Activated CD8-positive, alpha-beta T cell treated with anti-CD3 and anti-CD28 coated beads, Interleukin-2, amount 10 ng/mL, durations not matched to agents 7 days and 5 days (primary cell): ENCODE data around the gene OR2A42. TPM values are rescaled to one million over a fixed set of nuclear protein-coding genes. Genes with fewer than 3 reads are reported as not detected.
A peak's percentile ranks its signal among the peaks of the same experiment; 100 is the strongest.
"Not testable (repeated sequence)": the region's sequence is repeated elsewhere in the genome, so short reads cannot be mapped to it uniquely, and the experiment has no call there.

Experiments
- ATAC-seq: fragments of 150-1000 bp; cut with Tn5 transposase; one replicate; pipeline ENCODE4 v1.10.0; 2021; ENCODE audit warnings: moderate library complexity
- CTCF ChIA-PET: fragments of 350-600 bp; sonication (Branson Sonifier 250); formaldehyde crosslinking; loops from one replicate; lab custom pipeline; 2021; ENCODE audit warnings: antibody characterized with exemption; lab: Charles Lee
- POLR2A ChIA-PET: fragments of 350-600 bp; sonication (Branson Sonifier 250); formaldehyde crosslinking; loops from one replicate; lab custom pipeline; 2021; ENCODE audit warnings: antibody characterized with exemption; lab: Charles Lee
- DNase-seq: peaks from one replicate; pipeline ENCODE4 v3.0.0-alpha.2; 2020
- H3K27ac Mint-ChIP-seq: one replicate; pipeline ENCODE4 v1.8.0; 2021; ENCODE audit warnings: mild to moderate bottlenecking, mixed read lengths
- H3K27me3 Mint-ChIP-seq: one replicate; pipeline ENCODE4 v1.8.0; 2021; ENCODE audit warnings: low read depth, mixed read lengths
- H3K36me3 Mint-ChIP-seq: one replicate; pipeline ENCODE4 v1.8.0; 2021; ENCODE audit warnings: low read depth, mixed read lengths
- H3K4me1 Mint-ChIP-seq: one replicate; pipeline ENCODE4 v1.8.0; 2021; ENCODE audit warnings: low read depth, mixed read lengths
- H3K4me3 Mint-ChIP-seq: one replicate; pipeline ENCODE4 v1.8.0; 2021; ENCODE audit warnings: mild to moderate bottlenecking, mixed read lengths
- H3K9me3 Mint-ChIP-seq: one replicate; pipeline ENCODE4 v1.8.0; 2022; ENCODE audit warnings: mixed read lengths; ENCODE audit not compliant: insufficient read depth
- total RNA-seq, 2 experiments: library from RNA; stranded (reverse); gene quantifications; one replicate each; pipeline ENCODE4 v1.2.3, GENCODE V29; 2021

OR2A42 gene
- total RNA-seq, 2 experiments from 2014 or later = not detected

DNA sequence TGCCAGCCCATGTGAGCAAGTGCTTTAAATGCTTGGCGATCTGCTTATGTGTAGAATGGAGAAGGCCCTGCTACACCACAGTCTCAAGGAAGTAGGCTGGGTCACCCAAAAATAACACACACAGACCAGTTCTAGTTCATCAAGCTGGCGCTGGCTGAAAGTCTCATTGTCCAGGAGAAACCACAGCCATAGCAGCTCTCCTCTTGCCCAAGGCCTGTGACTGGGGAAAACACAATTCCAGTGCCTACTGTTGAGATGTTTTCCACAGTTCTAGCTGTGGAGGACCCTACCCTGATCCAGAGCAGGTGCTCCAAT, 60.3 kb downstream of the OR2A42 start:
- DNase-seq, H3K27ac Mint-ChIP-seq, H3K36me3 Mint-ChIP-seq, H3K4me1 Mint-ChIP-seq, CTCF ChIA-PET, H3K9me3 Mint-ChIP-seq, POLR2A ChIA-PET, ATAC-seq, H3K4me3 Mint-ChIP-seq: not testable (repeated sequence)
- H3K27me3 Mint-ChIP-seq = peaks cover 11% of the 10 kb centered on the region

DNA sequence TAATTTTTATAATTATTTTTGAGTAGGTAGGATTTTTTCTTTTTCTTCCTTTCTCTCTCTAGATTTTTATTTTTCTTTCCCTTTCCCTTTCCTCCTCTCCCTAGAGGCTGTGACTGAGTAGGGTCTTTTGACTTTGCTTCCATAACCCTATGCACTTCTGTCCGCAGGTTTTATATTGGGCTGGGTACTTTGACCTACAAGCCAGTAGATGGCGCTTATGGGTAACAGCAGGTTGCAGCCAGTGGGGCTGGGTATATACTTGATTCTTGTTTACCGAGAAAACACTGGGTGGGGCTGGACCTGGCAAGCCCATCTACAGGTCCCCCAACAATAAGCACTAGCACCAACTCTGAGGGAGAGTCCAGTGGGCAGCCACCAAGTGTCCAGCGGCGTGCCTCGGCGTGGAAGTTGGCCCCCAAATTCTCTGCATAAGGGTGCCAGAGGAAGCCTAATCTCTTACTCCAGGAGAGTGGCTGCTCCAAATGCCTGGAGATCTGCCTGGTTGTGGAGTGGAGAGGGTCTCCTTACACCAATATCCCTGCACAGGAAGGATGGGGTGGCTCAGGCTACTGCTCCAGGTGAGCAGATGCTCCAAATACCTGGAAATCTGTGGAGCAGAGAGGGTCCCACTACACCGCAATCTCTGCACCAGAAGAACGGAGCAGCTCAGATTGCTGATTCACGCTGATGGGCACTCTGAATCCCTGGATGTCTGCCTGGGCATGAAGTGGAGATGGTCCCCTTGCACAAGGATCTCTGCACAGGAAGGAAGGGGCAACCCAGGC, 60.8 kb downstream of the OR2A42 start:
- CTCF ChIA-PET = interaction anchor here (1.1 to 1.6 kb wide), 2 partner anchors 213 to 215 kb away, joined by 5 to 7 read pairs; no protein-coding TSS in a partner anchor
- POLR2A ChIA-PET, H3K4me1 Mint-ChIP-seq, H3K9me3 Mint-ChIP-seq, H3K27ac Mint-ChIP-seq, H3K4me3 Mint-ChIP-seq, H3K36me3 Mint-ChIP-seq: not testable (repeated sequence)
- ATAC-seq (peak; percentile 98), DNase-seq (peak; percentile 51)
- H3K27me3 Mint-ChIP-seq = peaks cover 11% of the 10 kb centered on the region

Other genes with a start within 250 kb of the OR2A42 start
- gene OR6B1, start 239.3 kb downstream of the OR2A42 start, total RNA-seq = not detected
- gene OR2A5, start 190.7 kb downstream of the OR2A42 start, total RNA-seq = not detected
- not detected for gene OR2A25, start 169.8 kb downstream of the OR2A42 start, total RNA-seq
- not detected for gene OR2A12, start 153.3 kb downstream of the OR2A42 start, total RNA-seq
- not detected for gene OR2A2, start 130.0 kb downstream of the OR2A42 start, total RNA-seq
- gene OR2A14, start 116.4 kb downstream of the OR2A42 start, total RNA-seq = not detected
- under 1 TPM in 1 of 2 experiments, not detected in 1; 0.47 TPM for gene CTAGE4, start 56.1 kb downstream of the OR2A42 start, total RNA-seq
- gene ARHGEF35, start 43.8 kb downstream of the OR2A42 start, total RNA-seq = 1 to 10 TPM; 2.4 to 2.6 TPM
- gene OR2A7, start 25.2 kb upstream of the OR2A42 start, total RNA-seq = 1 to 10 TPM; 1.5 to 1.6 TPM
- 1 to 10 TPM; 2.2 TPM for gene CTAGE8, start 29.7 kb upstream of the OR2A42 start, total RNA-seq
- gene OR2A1, start 72.8 kb upstream of the OR2A42 start, total RNA-seq = not detected
- gene ARHGEF5, start 115.8 kb upstream of the OR2A42 start, total RNA-seq = 1 to 10 TPM; 8.2 to 10.0 TPM
- not detected for gene NOBOX, start 164.1 kb upstream of the OR2A42 start, total RNA-seq